Nephron (organoid): ENCODE data around the gene TRAPPC10.

Experiments
- H3K27ac Mint-ChIP-seq, 3 experiments: 2 replicates each; pipeline ENCODE4 v1.8.0; 2020; ENCODE audit warnings: mixed read lengths in 3 of 3, mild to moderate bottlenecking in 2 of 3, moderate library complexity in 1 of 3
- H3K27me3 Mint-ChIP-seq: 2 replicates; pipeline ENCODE4 v1.8.0; 2021; ENCODE audit warnings: low read depth, mild to moderate bottlenecking, moderate library complexity, mixed read lengths
- H3K36me3 Mint-ChIP-seq: 2 replicates; pipeline ENCODE4 v1.8.0; 2020; ENCODE audit warnings: low read depth, mixed read lengths
- H3K4me1 Mint-ChIP-seq: 2 replicates; pipeline ENCODE4 v1.8.0; 2020; ENCODE audit warnings: mixed read lengths
- H3K4me3 Mint-ChIP-seq, 3 experiments: 2 replicates each; pipeline ENCODE4 v1.8.0; 2020; ENCODE audit warnings: mild to moderate bottlenecking in 3 of 3, mixed read lengths in 3 of 3, moderate library complexity in 2 of 3
- H3K9me3 Mint-ChIP-seq: 2 replicates; pipeline ENCODE4 v1.8.0; 2020; ENCODE audit warnings: mixed read lengths
- TF ChIP-seq, protein P1 (sequence below), 3 experiments: fragments of 200-600 bp; sonication (generic); IDR thresholded peaks; one replicate each; pipeline ENCODE4 v1.5.0; 2021; ENCODE audit warnings: antibody characterized with exemption in 3 of 3; ENCODE audit not compliant: unreplicated experiment in 3 of 3

TRAPPC10 gene

DNA sequence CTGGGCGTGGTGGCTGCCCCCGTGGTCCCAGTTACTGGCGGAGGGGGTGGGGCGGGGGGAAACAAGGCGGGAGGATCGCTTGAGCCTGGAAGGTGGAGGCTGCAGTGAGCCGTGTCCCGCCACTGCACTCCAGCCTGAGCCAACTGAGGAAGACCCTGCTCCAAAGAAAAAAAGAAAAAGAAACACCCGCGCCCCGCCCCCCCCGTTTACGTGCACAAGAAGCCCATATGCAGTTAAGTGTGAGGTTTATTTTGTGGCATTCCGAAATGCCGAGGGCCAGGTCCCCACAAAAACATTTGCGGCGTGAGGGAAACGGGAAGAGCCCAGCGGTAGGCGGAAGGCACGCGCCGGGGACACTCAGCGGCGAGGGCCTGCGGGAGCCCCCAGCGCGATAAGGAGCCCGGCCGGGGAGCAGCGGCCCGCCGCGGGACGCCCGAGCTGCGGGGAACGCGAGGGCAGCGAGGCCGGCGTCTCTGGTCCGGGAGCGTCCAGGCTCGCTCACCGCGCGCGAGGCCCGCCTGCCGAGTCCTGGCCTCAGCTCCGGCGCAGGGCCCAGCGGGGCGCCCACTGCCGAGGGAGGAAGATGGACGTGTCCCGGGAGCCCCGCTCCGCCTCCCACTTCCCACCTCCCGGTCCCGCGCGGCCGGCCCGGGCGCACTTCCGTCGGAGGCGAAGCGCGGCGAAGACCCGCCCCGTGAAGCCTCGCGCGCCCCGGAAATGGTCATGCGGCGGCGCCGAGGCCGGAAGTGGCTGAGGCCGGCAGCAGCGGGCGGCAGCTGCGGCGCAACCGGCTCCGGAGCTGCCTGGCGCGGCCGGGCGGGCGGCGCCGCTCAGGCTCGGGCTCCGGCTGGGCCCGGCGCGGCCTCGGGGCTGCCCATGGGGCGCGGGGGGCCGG lies at the start of gene TRAPPC10:
Gene TRAPPC10, plus strand, starts transcription at position 731 of the 895 bp plus-strand sequence. CDS start 185 bp downstream, outside the sequence.
- Mint-ChIP-seq H3K27ac (peak within 1 kb of the TSS; percentile 96 to 98 (median 97)), H3K27me3 (no peaks in the 10 kb centered on the region), H3K36me3 (no peaks in the 10 kb centered on the region), H3K4me1 (peaks cover 40% of the 10 kb centered on the region), H3K4me3 (peak within 1 kb of the TSS; percentile 92 to 95 (median 93)), H3K9me3 (no peaks in the 10 kb centered on the region)
- TF ChIP-seq, protein P1, sequence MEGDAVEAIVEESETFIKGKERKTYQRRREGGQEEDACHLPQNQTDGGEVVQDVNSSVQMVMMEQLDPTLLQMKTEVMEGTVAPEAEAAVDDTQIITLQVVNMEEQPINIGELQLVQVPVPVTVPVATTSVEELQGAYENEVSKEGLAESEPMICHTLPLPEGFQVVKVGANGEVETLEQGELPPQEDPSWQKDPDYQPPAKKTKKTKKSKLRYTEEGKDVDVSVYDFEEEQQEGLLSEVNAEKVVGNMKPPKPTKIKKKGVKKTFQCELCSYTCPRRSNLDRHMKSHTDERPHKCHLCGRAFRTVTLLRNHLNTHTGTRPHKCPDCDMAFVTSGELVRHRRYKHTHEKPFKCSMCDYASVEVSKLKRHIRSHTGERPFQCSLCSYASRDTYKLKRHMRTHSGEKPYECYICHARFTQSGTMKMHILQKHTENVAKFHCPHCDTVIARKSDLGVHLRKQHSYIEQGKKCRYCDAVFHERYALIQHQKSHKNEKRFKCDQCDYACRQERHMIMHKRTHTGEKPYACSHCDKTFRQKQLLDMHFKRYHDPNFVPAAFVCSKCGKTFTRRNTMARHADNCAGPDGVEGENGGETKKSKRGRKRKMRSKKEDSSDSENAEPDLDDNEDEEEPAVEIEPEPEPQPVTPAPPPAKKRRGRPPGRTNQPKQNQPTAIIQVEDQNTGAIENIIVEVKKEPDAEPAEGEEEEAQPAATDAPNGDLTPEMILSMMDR (IDR thresholded peaks at IDR 0.05; ENCODE audit: unreplicated experiment in 3 of 3): no peak

GRCh38 chr21:43965911-43966585 lies 46.1 kb upstream of the TRAPPC10 start:
- H3K4me3 Mint-ChIP-seq: no peak overlapping the region
- H3K27me3 Mint-ChIP-seq: no peaks in the 10 kb centered on the region
- no peak overlapping the region for H3K27ac Mint-ChIP-seq
- TF ChIP-seq, protein P1 (IDR thresholded peaks at IDR 0.05; ENCODE audit: unreplicated experiment in 3 of 3): no peak
- H3K9me3 Mint-ChIP-seq: peaks cover 2% of the 10 kb centered on the region
- peaks cover 34% of the 10 kb centered on the region for H3K36me3 Mint-ChIP-seq
- peaks cover 7% of the 10 kb centered on the region for H3K4me1 Mint-ChIP-seq

- H3K36me3 Mint-ChIP-seq: peaks cover 35% of the 10 kb centered on the region
- peaks cover 2% of the 10 kb centered on the region for H3K9me3 Mint-ChIP-seq
- TF ChIP-seq, protein P1 (IDR thresholded peaks at IDR 0.05; ENCODE audit: unreplicated experiment in 3 of 3): no peak
- no peak overlapping the region for H3K4me3 Mint-ChIP-seq
- no peaks in the 10 kb centered on the region for H3K27me3 Mint-ChIP-seq
- H3K27ac Mint-ChIP-seq: no peak overlapping the region
- H3K4me1 Mint-ChIP-seq: peaks cover 11% of the 10 kb centered on the region
These were observed 45.1 kb upstream of the TRAPPC10 start for GRCh38 chr21:43966946-43967512.

- Mint-ChIP-seq H3K4me3 (no peak overlapping the region), H3K36me3 (peaks cover 35% of the 10 kb centered on the region), H3K9me3 (peaks cover 2% of the 10 kb centered on the region), H3K27ac (no peak overlapping the region), H3K27me3 (no peaks in the 10 kb centered on the region), H3K4me1 (peaks cover 16% of the 10 kb centered on the region)
- TF ChIP-seq, protein P1 (IDR thresholded peaks at IDR 0.05; ENCODE audit: unreplicated experiment in 3 of 3): no peak
These were observed 44.1 kb upstream of the TRAPPC10 start for GRCh38 chr21:43967981-43968380.

GRCh38 chr21:43968410-43969114 lies 43.5 kb upstream of the TRAPPC10 start:
- no peak overlapping the region for H3K27ac Mint-ChIP-seq
- peaks cover 22% of the 10 kb centered on the region for H3K4me1 Mint-ChIP-seq
- H3K9me3 Mint-ChIP-seq: peaks cover 2% of the 10 kb centered on the region
- peaks cover 31% of the 10 kb centered on the region for H3K36me3 Mint-ChIP-seq
- TF ChIP-seq, protein P1 (IDR thresholded peaks at IDR 0.05; ENCODE audit: unreplicated experiment in 3 of 3): no peak
- H3K4me3 Mint-ChIP-seq: no peak overlapping the region
- H3K27me3 Mint-ChIP-seq: no peaks in the 10 kb centered on the region
